Endodermal cell (in vitro differentiated cells): ENCODE measurements around the gene HSPE1. TPM values are rescaled to one million over a fixed set of nuclear protein-coding genes. Genes with fewer than 3 reads are reported as not detected.

Experiments
- DNase-seq: peaks from one replicate; pipeline ENCODE4 v3.0.0-alpha.2; 2017
- H3K27ac ChIP-seq: 2 replicates; pipeline ENCODE4 v1.5.1; 2013; ENCODE audit warnings: mild to moderate bottlenecking, low read depth, low read length, moderate library complexity
- H3K27me3 ChIP-seq: 2 replicates; pipeline ENCODE4 v1.6.1; 2013; ENCODE audit warnings: mild to moderate bottlenecking, low read length, moderate library complexity; ENCODE audit not compliant: insufficient read depth, control insufficient read depth, poor library complexity, severe bottlenecking
- H3K36me3 ChIP-seq: 2 replicates; pipeline ENCODE4 v1.7.0; 2013; ENCODE audit warnings: mild to moderate bottlenecking, low read length, moderate library complexity; ENCODE audit not compliant: control insufficient read depth, insufficient read depth
- H3K4me1 ChIP-seq: one replicate; pipeline ENCODE4 v1.7.0; 2013; ENCODE audit warnings: low read length; ENCODE audit not compliant: control insufficient read depth, insufficient read depth
- H3K4me3 ChIP-seq: 2 replicates; pipeline ENCODE4 v1.5.1; 2013; ENCODE audit warnings: mild to moderate bottlenecking, low read length, moderate library complexity
- H3K9ac ChIP-seq: 2 replicates; pipeline ENCODE4 v1.6.1; 2013; ENCODE audit warnings: mild to moderate bottlenecking, low read length, moderate library complexity; ENCODE audit not compliant: poor library complexity, severe bottlenecking; ENCODE audit errors: extremely low read depth
- H3K9me3 ChIP-seq: 2 replicates; pipeline ENCODE4 v1.6.1; 2013; ENCODE audit warnings: mild to moderate bottlenecking, low read length, moderate library complexity; ENCODE audit not compliant: control insufficient read depth
- H3K27ac Mint-ChIP-seq: 2 replicates; pipeline ENCODE4 v1.8.0; 2020; ENCODE audit warnings: mixed read lengths
- H3K27me3 Mint-ChIP-seq: 2 replicates; pipeline ENCODE4 v1.8.0; 2021; ENCODE audit warnings: mild to moderate bottlenecking, mixed read lengths; ENCODE audit not compliant: insufficient read depth
- H3K36me3 Mint-ChIP-seq: 2 replicates; pipeline ENCODE4 v1.8.0; 2020; ENCODE audit warnings: low read depth, mixed read lengths
- H3K4me1 Mint-ChIP-seq: 2 replicates; pipeline ENCODE4 v1.8.0; 2020; ENCODE audit warnings: mixed read lengths
- H3K4me3 Mint-ChIP-seq: 2 replicates; pipeline ENCODE4 v1.8.0; 2020; ENCODE audit warnings: mild to moderate bottlenecking, moderate library complexity, mixed read lengths
- H3K9me3 Mint-ChIP-seq: 2 replicates; pipeline ENCODE4 v1.8.0; 2020; ENCODE audit warnings: mild to moderate bottlenecking, mixed read lengths
- CTCF ChIP-seq: fragments of 200-600 bp; sonication (generic); conservative IDR thresholded peaks from 2 replicates; pipeline ENCODE4 v1.5.0; 2021; ENCODE audit warnings: antibody characterized with exemption, mild to moderate bottlenecking
- WGBS, 2 experiments: methylation state at CpG; one replicate each; pipeline versions ENCODE4 v1.1.5 to v1.1.7; 2013; ENCODE audit warnings: missing lambda C conversion rate in 2 of 2, mixed read lengths in 1 of 2; ENCODE audit not compliant: insufficient coverage in 1 of 2, insufficient read length in 1 of 2; 5-methylcytosine and 5-hydroxymethylcytosine counted together
- total RNA-seq, 2 donors: library from RNA; stranded (reverse); fragmentation: NEBNext Ultra II Directional in 1 of 2; extraction: Animal tissue kit (Norgen Biotek cat#: 25700) in 1 of 2; gene quantifications; 2 replicates in 1 of 2; 3 replicates in 1 of 2; pipeline ENCODE4 v1.2.1, GENCODE V29; 2021

The HSPE1 gene
- total RNA-seq, 2 donors from 2014 or later, result 198 to 218 TPM

DNA sequence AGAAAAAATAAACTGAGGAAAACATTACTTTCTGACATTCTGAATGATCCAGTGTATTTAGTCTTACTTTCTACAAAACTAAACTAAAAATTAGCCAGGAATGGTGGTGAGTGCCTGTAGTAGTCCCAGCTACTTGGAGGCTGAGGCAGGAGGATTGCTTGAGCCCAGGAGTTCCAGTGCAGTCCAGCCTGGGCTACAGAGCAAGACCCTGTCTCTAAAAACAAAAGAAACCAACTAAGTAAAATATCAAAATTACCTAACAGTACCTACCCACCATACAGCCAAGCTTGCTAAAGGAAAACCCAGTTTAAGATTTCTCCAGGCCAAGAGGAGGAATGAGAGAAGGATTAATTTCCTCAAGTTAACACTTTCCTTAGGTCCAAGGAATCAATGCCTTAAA lies 3.5 kb upstream of the HSPE1 start:
- H3K36me3 ChIP-seq, result peaks cover 68% of the 10 kb centered on the region
- peaks cover 68% of the 10 kb centered on the region for H3K36me3 Mint-ChIP-seq
- peak overlapping the region; percentile 88 for H3K4me3 ChIP-seq
- no peaks in the 10 kb centered on the region for H3K27me3 ChIP-seq
- H3K27ac ChIP-seq, result no peak overlapping the region
- no peak for TF ChIP-seq CTCF
- no peaks in the 10 kb centered on the region for H3K27me3 Mint-ChIP-seq
- H3K9me3 Mint-ChIP-seq, result no peaks in the 10 kb centered on the region
- H3K4me3 Mint-ChIP-seq, result peak overlapping the region; percentile 97
- no peak for DNase-seq
- peaks cover 28% of the 10 kb centered on the region for H3K4me1 Mint-ChIP-seq
- peaks cover 5% of the 10 kb centered on the region for H3K4me1 ChIP-seq
- H3K9me3 ChIP-seq, result no peaks in the 10 kb centered on the region
- peak overlapping the region; percentile 85 for H3K27ac Mint-ChIP-seq
- H3K9ac ChIP-seq, result no peak overlapping the region

GRCh38 chr2:197497326-197497725 lies 2.9 kb upstream of the HSPE1 start:
- Histone ChIP-seq H3K27me3 (no peaks in the 10 kb centered on the region), H3K36me3 (peaks cover 68% of the 10 kb centered on the region), H3K27ac (no peak overlapping the region), H3K4me3 (peak overlapping the region; percentile 88), H3K9me3 (no peaks in the 10 kb centered on the region), H3K9ac (no peak overlapping the region), H3K4me1 (peaks cover 12% of the 10 kb centered on the region)
- 70 to 86% methylated on average over 2 of the region's 2 CpGs for WGBS, 2 experiments
- peaks cover 34% of the 10 kb centered on the region for H3K4me1 Mint-ChIP-seq
- peaks cover 70% of the 10 kb centered on the region for H3K36me3 Mint-ChIP-seq
- peak overlapping the region; percentile 97 for H3K4me3 Mint-ChIP-seq
- H3K9me3 Mint-ChIP-seq, result no peaks in the 10 kb centered on the region
- no peak for TF ChIP-seq CTCF
- no peaks in the 10 kb centered on the region for H3K27me3 Mint-ChIP-seq
- peak overlapping the region; percentile 85 for H3K27ac Mint-ChIP-seq
- DNase-seq, result no peak

GRCh38 chr2:197498235-197498936 lies 1.8 kb upstream of the HSPE1 start:
- no peak for TF ChIP-seq CTCF
- no peaks in the 10 kb centered on the region for H3K27me3 ChIP-seq
- WGBS, 2 experiments, result 7 to 13% methylated on average over 6 to 13 of the region's 14 CpGs

More at GRCh38 chr2:197498235-197498936, 1.8 kb upstream of the HSPE1 start:
- peak overlapping the region; percentile 99 for H3K27ac Mint-ChIP-seq
- no peaks in the 10 kb centered on the region for H3K9me3 ChIP-seq
- H3K36me3 Mint-ChIP-seq, result peaks cover 71% of the 10 kb centered on the region
- H3K4me1 ChIP-seq, result peaks cover 14% of the 10 kb centered on the region
- no peaks in the 10 kb centered on the region for H3K27me3 Mint-ChIP-seq
- peaks cover 68% of the 10 kb centered on the region for H3K36me3 ChIP-seq
- H3K9me3 Mint-ChIP-seq, result no peaks in the 10 kb centered on the region
- peak overlapping the region; percentile 84 for H3K9ac ChIP-seq
- H3K4me3 ChIP-seq, result peak overlapping the region; percentile 88
- DNase-seq, result no peak
- no peak overlapping the region for H3K27ac ChIP-seq
- H3K4me1 Mint-ChIP-seq, result peaks cover 37% of the 10 kb centered on the region
- peak overlapping the region; percentile 97 for H3K4me3 Mint-ChIP-seq
